HCT116 (cell line): Measurements from ENCODE around the gene DDOST. TPM values are rescaled to one million over a fixed set of nuclear protein-coding genes. Genes with fewer than 3 reads are reported as not detected.

Experiments
- ATAC-seq: fragments of 200-7000 bp; cut with Tn5 transposase; 2 replicates; pipeline ENCODE4 v1.9.1; 2020; ENCODE audit warnings: mild to moderate bottlenecking, moderate library complexity
- BruUV-seq: library from RNA; stranded (reverse); fragments of 400-500 nt; replicated peaks from 2 replicates; lab custom pipeline; 2021; lab: Mats Ljungman, UMichigan
- CTCF ChIA-PET: fragments of 300-600 bp; sonication (Branson Sonifier 250); formaldehyde crosslinking; loops from one replicate; lab custom pipeline; 2021; ENCODE audit warnings: antibody characterized with exemption; lab: Charles Lee
- POLR2A ChIA-PET: fragments of 300-600, 350-600 bp; sonication (Branson Sonifier 250); formaldehyde crosslinking; loops from one replicate; lab custom pipeline; 2021; ENCODE audit warnings: antibody characterized with exemption; lab: Charles Lee
- RAD21 ChIA-PET, 2 experiments: fragments of 300-600 bp; sonication (Branson Sonifier 250); formaldehyde crosslinking; loops; one replicate each; lab custom pipeline; 2023; ENCODE audit warnings: low total read pairs in 2 of 2; ENCODE audit not compliant: uncharacterized antibody in 2 of 2, unreplicated experiment in 2 of 2, low non-redundant PET in 1 of 2; lab: Charles Lee
- DNase-seq: peaks from one replicate; pipeline ENCODE4 v3.0.0-alpha.2; 2010; ENCODE audit warnings: low read depth, low spot score
- H2AFZ ChIP-seq: fragments of 200-600 bp; shearing (Covaris generic), sonication (generic); 2 replicates; pipeline ENCODE4 v1.6.1; 2017; ENCODE audit warnings: low read depth, mixed run types, mixed read lengths, antibody characterized with exemption, low read length; ENCODE audit not compliant: poor library complexity, severe bottlenecking
- H3K27ac ChIP-seq: 2 replicates; pipeline ENCODE4 v1.5.1; 2012; ENCODE audit warnings: low read depth, low read length
- H3K27me3 ChIP-seq: fragments of 200-600 bp; sonication (generic); 2 replicates; pipeline ENCODE4 v1.6.1; 2016; ENCODE audit warnings: mixed run types, low read length, mixed read lengths; ENCODE audit not compliant: insufficient read depth
- H3K36me3 ChIP-seq, 2 experiments: fragments of 200-500 bp in 1 of 2; fragments of 200-600 bp in 1 of 2; sonication (Bioruptor generic) in 1 of 2; sonication (generic) in 1 of 2; 2 replicates each; pipeline versions ENCODE4 v1.5.1 to v1.6.1; 2014 to 2016; ENCODE audit warnings: low read length in 2 of 2, inconsistent platforms in 1 of 2, mixed read lengths in 1 of 2, mixed run types in 1 of 2; ENCODE audit not compliant: insufficient read depth in 2 of 2, control insufficient read depth in 1 of 2
- H3K4me1 ChIP-seq, 2 experiments: fragments of 200-600 bp in 1 of 2; sonication (generic) in 1 of 2; 2 replicates each; pipeline versions ENCODE4 v1.5.1 to v1.6.1; 2012 to 2017; ENCODE audit warnings: low read length in 2 of 2, inconsistent platforms in 1 of 2, mild to moderate bottlenecking in 1 of 2, mixed read lengths in 1 of 2, mixed run types in 1 of 2, moderate library complexity in 1 of 2; ENCODE audit not compliant: insufficient read depth in 2 of 2, control insufficient read depth in 1 of 2
- H3K4me2 ChIP-seq: fragments of 200-600 bp; sonication (generic); 2 replicates; pipeline ENCODE4 v1.6.1; 2017; ENCODE audit warnings: mixed run types, low read length, mixed read lengths
- H3K4me3 ChIP-seq, 2 experiments: fragments of 200-600 bp in 1 of 2; sonication (generic) in 1 of 2; replicated peaks in 1 of 2; 2 replicates each; pipeline ENCODE4 v1.5.1; 2011 to 2016; ENCODE audit warnings: low read length in 2 of 2, control low read depth in 1 of 2, low read depth in 1 of 2, mild to moderate bottlenecking in 1 of 2, mixed read lengths in 1 of 2, mixed run types in 1 of 2
- H3K79me2 ChIP-seq: fragments of 200-600 bp; sonication (generic); 2 replicates; pipeline ENCODE4 v1.6.1; 2017; ENCODE audit warnings: mild to moderate bottlenecking, mixed run types, low read length, moderate library complexity, mixed read lengths; ENCODE audit not compliant: insufficient read depth
- H3K9ac ChIP-seq: fragments of 200-600 bp; sonication (generic); 2 replicates; pipeline ENCODE4 v1.6.1; 2016; ENCODE audit warnings: low read length, mixed read lengths
- H3K9me2 ChIP-seq: fragments of 200-600 bp; sonication (generic), shearing (Covaris generic); 2 replicates; pipeline ENCODE4 v1.6.1; 2017; ENCODE audit warnings: mixed run types, mild to moderate bottlenecking, moderate library complexity; ENCODE audit not compliant: insufficient read depth
- H3K9me3 ChIP-seq, 2 experiments: fragments of 200-500 bp in 1 of 2; fragments of 200-600 bp in 1 of 2; sonication (Bioruptor generic) in 1 of 2; sonication (generic) in 1 of 2; 2 replicates each; pipeline ENCODE4 v1.6.1; 2014 to 2017; ENCODE audit warnings: low read length in 2 of 2, mixed read lengths in 2 of 2, inconsistent platforms in 1 of 2, low read depth in 1 of 2, mild to moderate bottlenecking in 1 of 2, mixed run types in 1 of 2, moderate library complexity in 1 of 2; ENCODE audit not compliant: control insufficient read depth in 1 of 2, insufficient read depth in 1 of 2
- H4K20me1 ChIP-seq: fragments of 200-600 bp; sonication (generic), shearing (Covaris generic); 2 replicates; pipeline ENCODE4 v1.6.1; 2017; ENCODE audit warnings: mixed run types, mild to moderate bottlenecking, moderate library complexity; ENCODE audit not compliant: insufficient read depth
- EZH2 ChIP-seq: fragments of 200-600 bp; sonication (generic); IDR thresholded peaks from 2 replicates; pipeline ENCODE4 v1.6.1; 2017; ENCODE audit warnings: antibody characterized with exemption, mixed run types
- EZH2phosphoT487 ChIP-seq: fragments of 200-600 bp; IDR thresholded peaks from 2 replicates; pipeline ENCODE4 v1.6.1; 2018; ENCODE audit warnings: antibody characterized with exemption, borderline replicate concordance
- POLR2A ChIP-seq: IDR thresholded peaks from 2 replicates; pipeline ENCODE4 v1.7.0; 2011; ENCODE audit warnings: borderline replicate concordance; ENCODE audit not compliant: insufficient read depth, insufficient read length; ENCODE audit errors: extremely low read depth
- POLR2AphosphoS5 ChIP-seq: IDR thresholded peaks from 2 replicates; pipeline ENCODE4 v1.6.1; 2011; ENCODE audit warnings: mild to moderate bottlenecking, low read depth, low read length, moderate library complexity
- RAD21 ChIP-seq: IDR thresholded peaks from 2 replicates; pipeline ENCODE4 v1.6.1; 2012; ENCODE audit warnings: low read depth, mild to moderate bottlenecking
- SIN3A ChIP-seq: IDR thresholded peaks from 2 replicates; pipeline ENCODE4 v1.6.1; 2012; ENCODE audit warnings: low read depth
- SP1 ChIP-seq: IDR thresholded peaks from 2 replicates; pipeline ENCODE4 v1.6.1; 2012; ENCODE audit warnings: low read depth
- ZNF274 ChIP-seq: fragments of 200-500 bp; sonication (Bioruptor generic); IDR thresholded peaks from 2 replicates; pipeline ENCODE4 v1.6.1; 2014; ENCODE audit warnings: mild to moderate bottlenecking, low read depth, low read length, inconsistent platforms
- intact Hi-C: fragments of 100-400 bp; cut with micrococcal nuclease; formaldehyde crosslinking; loops from 2 replicates; pipeline ENCODE4 v1.10.0; 2022
- total RNA-seq: library from RNA; stranded (reverse); gene quantifications from one replicate; pipeline ENCODE4 v1.2.1, GENCODE V29; 2021; ENCODE audit not compliant: unreplicated experiment
- TF ChIP-seq, protein P1 (sequence below): IDR thresholded peaks from 2 replicates; pipeline ENCODE4 v1.6.1; 2012
- TF ChIP-seq, protein P2 (sequence below): IDR thresholded peaks from 2 replicates; pipeline ENCODE4 v1.6.1; 2012; ENCODE audit warnings: low read depth
- TF ChIP-seq, protein P3 (sequence below): IDR thresholded peaks from 2 replicates; pipeline ENCODE4 v1.6.1; 2012

Gene DDOST
- total RNA-seq, 1 experiment from 2014 or later, result 387 TPM

DNA sequence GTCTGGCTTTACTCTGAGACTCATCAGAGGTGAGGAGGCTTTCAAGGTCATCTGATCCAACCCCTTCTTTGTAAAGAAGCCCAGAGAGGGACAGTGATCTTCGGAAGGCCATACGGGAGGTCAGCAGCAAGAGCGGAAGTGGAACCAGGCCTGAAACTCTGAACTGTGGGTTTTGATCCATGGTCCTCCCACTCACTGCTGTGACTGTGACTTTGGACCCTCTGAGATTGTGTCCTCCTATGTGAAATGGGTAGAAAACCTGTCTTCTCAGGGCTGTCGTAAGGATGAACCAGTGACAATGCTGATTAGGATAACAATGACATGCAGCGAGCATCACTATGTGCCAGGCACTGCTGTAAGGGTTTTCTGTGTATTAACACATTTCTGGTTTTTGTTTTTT, 9.8 kb upstream of the DDOST start:
- no peak overlapping the region for H3K9ac ChIP-seq

More for the DNA sequence above, 9.8 kb upstream of the DDOST start:
- Histone ChIP-seq H4K20me1 (no peaks in the 10 kb centered on the region), H3K4me2 (no peak overlapping the region), H3K9me3 (no peaks in the 10 kb centered on the region), H3K4me1 (no peaks in the 10 kb centered on the region), H3K27me3 (no peaks in the 10 kb centered on the region), H3K4me3 (no peak overlapping the region), H3K27ac (no peak overlapping the region), H3K9me2 (no peaks in the 10 kb centered on the region), H2AFZ (no peak overlapping the region), H3K79me2 (no peaks in the 10 kb centered on the region), H3K36me3 (no peaks in the 10 kb centered on the region)
- ChIA-PET RAD21 (no interaction called here), CTCF (no interaction called here), POLR2A (no interaction called here)
- intact Hi-C loops, result no loop called here
- no TSS peak for BruUV-seq
- no peak for DNase-seq
- no peak for ATAC-seq
- no peak for TF ChIP-seq EZH2phosphoT487
- TF ChIP-seq EZH2, result no peak
- no peak for TF ChIP-seq POLR2A
- TF ChIP-seq, protein P1, sequence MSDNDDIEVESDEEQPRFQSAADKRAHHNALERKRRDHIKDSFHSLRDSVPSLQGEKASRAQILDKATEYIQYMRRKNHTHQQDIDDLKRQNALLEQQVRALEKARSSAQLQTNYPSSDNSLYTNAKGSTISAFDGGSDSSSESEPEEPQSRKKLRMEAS, result no peak
- TF ChIP-seq, protein P2, sequence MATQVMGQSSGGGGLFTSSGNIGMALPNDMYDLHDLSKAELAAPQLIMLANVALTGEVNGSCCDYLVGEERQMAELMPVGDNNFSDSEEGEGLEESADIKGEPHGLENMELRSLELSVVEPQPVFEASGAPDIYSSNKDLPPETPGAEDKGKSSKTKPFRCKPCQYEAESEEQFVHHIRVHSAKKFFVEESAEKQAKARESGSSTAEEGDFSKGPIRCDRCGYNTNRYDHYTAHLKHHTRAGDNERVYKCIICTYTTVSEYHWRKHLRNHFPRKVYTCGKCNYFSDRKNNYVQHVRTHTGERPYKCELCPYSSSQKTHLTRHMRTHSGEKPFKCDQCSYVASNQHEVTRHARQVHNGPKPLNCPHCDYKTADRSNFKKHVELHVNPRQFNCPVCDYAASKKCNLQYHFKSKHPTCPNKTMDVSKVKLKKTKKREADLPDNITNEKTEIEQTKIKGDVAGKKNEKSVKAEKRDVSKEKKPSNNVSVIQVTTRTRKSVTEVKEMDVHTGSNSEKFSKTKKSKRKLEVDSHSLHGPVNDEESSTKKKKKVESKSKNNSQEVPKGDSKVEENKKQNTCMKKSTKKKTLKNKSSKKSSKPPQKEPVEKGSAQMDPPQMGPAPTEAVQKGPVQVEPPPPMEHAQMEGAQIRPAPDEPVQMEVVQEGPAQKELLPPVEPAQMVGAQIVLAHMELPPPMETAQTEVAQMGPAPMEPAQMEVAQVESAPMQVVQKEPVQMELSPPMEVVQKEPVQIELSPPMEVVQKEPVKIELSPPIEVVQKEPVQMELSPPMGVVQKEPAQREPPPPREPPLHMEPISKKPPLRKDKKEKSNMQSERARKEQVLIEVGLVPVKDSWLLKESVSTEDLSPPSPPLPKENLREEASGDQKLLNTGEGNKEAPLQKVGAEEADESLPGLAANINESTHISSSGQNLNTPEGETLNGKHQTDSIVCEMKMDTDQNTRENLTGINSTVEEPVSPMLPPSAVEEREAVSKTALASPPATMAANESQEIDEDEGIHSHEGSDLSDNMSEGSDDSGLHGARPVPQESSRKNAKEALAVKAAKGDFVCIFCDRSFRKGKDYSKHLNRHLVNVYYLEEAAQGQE, result no peak
- no peak for TF ChIP-seq SP1
- TF ChIP-seq, protein P3, sequence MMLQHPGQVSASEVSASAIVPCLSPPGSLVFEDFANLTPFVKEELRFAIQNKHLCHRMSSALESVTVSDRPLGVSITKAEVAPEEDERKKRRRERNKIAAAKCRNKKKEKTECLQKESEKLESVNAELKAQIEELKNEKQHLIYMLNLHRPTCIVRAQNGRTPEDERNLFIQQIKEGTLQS, result no peak
- TF ChIP-seq POLR2AphosphoS5, result no peak
- no peak for TF ChIP-seq SIN3A
- no peak for TF ChIP-seq RAD21
- TF ChIP-seq ZNF274, result no peak
